ENCODE measurements around the gene PRR18. TPM values are rescaled to one million over a fixed set of nuclear protein-coding genes. Genes with fewer than 3 reads are reported as not detected.

The PRR18 gene
- total and polyA plus RNA-seq, 9 of the 15 experiments (the other 6 are each of a cell fraction or from before 2014, with no cell fraction given) = not detected

DNA sequence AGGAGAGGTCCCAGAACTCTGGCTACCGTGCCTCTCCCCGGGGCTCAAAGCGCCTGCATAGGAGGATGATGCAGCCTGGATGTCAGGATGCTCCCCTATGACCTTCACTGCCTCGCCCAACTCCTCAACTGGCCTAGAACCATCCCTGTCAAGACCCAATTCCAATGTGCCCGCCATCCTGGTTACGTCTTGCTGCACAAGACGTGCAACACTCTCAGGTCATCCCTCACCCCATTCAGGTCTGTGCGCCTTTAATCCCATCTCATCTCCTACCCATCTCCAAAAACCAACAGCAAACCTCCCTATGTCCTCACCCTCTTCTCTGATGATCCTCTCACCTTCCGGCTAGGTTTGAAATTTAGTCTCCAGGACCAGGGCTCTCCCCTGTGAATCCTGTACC, 30.7 kb upstream of the PRR18 start:
- 96% methylated on average over 9 of the region's 9 CpGs for WGBS (ENCODE audit: insufficient coverage, low coverage, missing lambda C conversion rate)
- Histone ChIP-seq H4K20me1 (replicated peaks; ENCODE audit: control insufficient read depth, insufficient read depth, low read length) (peaks cover 22% of the 10 kb centered on the region; the same call in 1 of the 2 replicates), H3K9me1 (ENCODE audit: control insufficient read depth, insufficient read depth, low read length) (peaks cover 17% of the 10 kb centered on the region), H3K9me3 (replicated peaks; ENCODE audit: control insufficient read depth, insufficient read depth, low read depth, low read length) (no peaks in the 10 kb centered on the region), H3K27me3 (ENCODE audit: control insufficient read depth in 2 of 2, insufficient read depth in 2 of 2, low read length in 2 of 2) (no peaks in the 10 kb centered on the region), H3K9ac (ENCODE audit: insufficient read depth in 1 of 2, low read depth in 2 of 2, low read length in 2 of 2) (no peak overlapping the region; a peak in 1 of 4 replicates), H3K4me3 (no peak overlapping the region), H3K36me3 (ENCODE audit: control insufficient read depth, insufficient read depth, low read length) (peaks cover 65% of the 10 kb centered on the region), H2AFZ (ENCODE audit: low read depth, low read length) (no peak overlapping the region), H3K27ac (ENCODE audit: extremely low read depth, low read depth, low read length) (no peak overlapping the region), H3K4me1 (replicated peaks in 1 of 2; ENCODE audit: control insufficient read depth in 2 of 2, insufficient read depth in 2 of 2, low read length in 2 of 2) (peaks cover 10 to 17% of the 10 kb centered on the region in 2 experiments; a peak in 4 of 5 replicates), H3K4me2 (ENCODE audit: insufficient read depth, low read length) (no peak overlapping the region), H3K79me2 (ENCODE audit: control insufficient read depth, insufficient read depth, low read length) (peaks cover 94% of the 10 kb centered on the region)
- no peak for FAIRE-seq
- intact Hi-C loops (cut with micrococcal nuclease) (no loop called here), in situ Hi-C loops (cut with MboI) (no loop called here)
- no peak for ATAC-seq
- POLR2A ChIA-PET = no interaction called here
- TF ChIP-seq ZC3H4 (CRISPR knock-in tag; IDR thresholded peaks at IDR 0.05; ENCODE audit: borderline replicate concordance) = no peak
- 0 out of 2 replicates have a peak, but pooled peaks have one; percentile 18 for TF ChIP-seq RBFOX2 (IDR thresholded peaks at IDR 0.05; ENCODE audit: low read depth, low read length)
- no TSS peak for BruUV-seq (replicated peaks)
- DNase-seq (ENCODE audit: extremely low read depth in 1 of 4, low spot score in 3 of 4) = peak in 1 of 4 experiments; percentile 9
- CTCF ChIA-PET (ENCODE audit: low intra/inter-chr PET ratio) = interaction anchor here (0.6 kb wide), 1 partner anchor 25 kb away, joined by 6 read pairs; no protein-coding TSS in a partner anchor

DNA sequence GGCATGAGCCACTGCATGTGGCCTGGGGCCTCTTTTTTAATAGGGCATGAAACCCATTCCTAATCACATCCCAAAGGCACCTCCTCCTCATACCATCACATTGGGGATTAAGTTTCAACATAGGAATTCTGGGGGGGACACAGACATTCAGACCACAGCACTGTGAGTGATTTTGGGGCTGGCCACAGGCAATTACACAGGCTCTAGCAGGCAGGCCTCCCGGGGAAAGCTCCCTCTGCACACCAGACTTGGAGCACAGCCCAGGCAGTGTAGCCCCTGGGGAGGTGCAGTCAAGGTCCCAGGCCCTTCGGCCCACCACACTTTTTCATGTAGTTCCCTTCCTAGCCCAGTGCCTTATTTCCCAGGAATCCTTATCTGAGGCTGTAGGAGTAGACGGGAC, 28.7 kb upstream of the PRR18 start:
- Histone ChIP-seq H3K4me3 (no peak overlapping the region), H3K27ac (ENCODE audit: extremely low read depth, low read depth, low read length) (no peak overlapping the region), H3K4me1 (replicated peaks in 1 of 2; ENCODE audit: control insufficient read depth in 2 of 2, insufficient read depth in 2 of 2, low read length in 2 of 2) (peaks cover 13 to 16% of the 10 kb centered on the region in 2 experiments; a peak in 4 of 5 replicates), H3K36me3 (ENCODE audit: control insufficient read depth, insufficient read depth, low read length) (peaks cover 66% of the 10 kb centered on the region), H3K27me3 (ENCODE audit: control insufficient read depth in 2 of 2, insufficient read depth in 2 of 2, low read length in 2 of 2) (no peaks in the 10 kb centered on the region), H3K9me1 (ENCODE audit: control insufficient read depth, insufficient read depth, low read length) (peaks cover 17% of the 10 kb centered on the region), H3K4me2 (ENCODE audit: insufficient read depth, low read length) (no peak overlapping the region), H3K9me3 (replicated peaks; ENCODE audit: control insufficient read depth, insufficient read depth, low read depth, low read length) (no peaks in the 10 kb centered on the region), H3K9ac (ENCODE audit: insufficient read depth in 1 of 2, low read depth in 2 of 2, low read length in 2 of 2) (no peak overlapping the region), H2AFZ (ENCODE audit: low read depth, low read length) (no peak overlapping the region), H4K20me1 (replicated peaks; ENCODE audit: control insufficient read depth, insufficient read depth, low read length) (peaks cover 34% of the 10 kb centered on the region; the same call in 1 of the 2 replicates), H3K79me2 (ENCODE audit: control insufficient read depth, insufficient read depth, low read length) (peaks cover 96% of the 10 kb centered on the region)
- BruUV-seq (replicated peaks) = no TSS peak
- WGBS (ENCODE audit: insufficient coverage, low coverage, missing lambda C conversion rate) = 92% methylated on average over 3 of the region's 3 CpGs
- intact Hi-C loops (cut with micrococcal nuclease) (no loop called here), in situ Hi-C loops (cut with MboI) (no loop called here)
- ChIA-PET CTCF (ENCODE audit: low intra/inter-chr PET ratio) (no interaction called here), POLR2A (interaction anchor here (1.2 to 1.3 kb wide), 2 partner anchors 20 to 26 kb away, joined by 3 to 4 read pairs; no protein-coding TSS in a partner anchor)
- no peak for DNase-seq (ENCODE audit: extremely low read depth in 1 of 4, low spot score in 3 of 4)
- TF ChIP-seq ZNF217 (CRISPR knock-in tag; IDR thresholded peaks at IDR 0.05) (no peak), RBFOX2 (IDR thresholded peaks at IDR 0.05; ENCODE audit: low read depth, low read length) (0 out of 2 replicates have a peak, but pooled peaks have one; percentile 23)
- no peak for ATAC-seq
- FAIRE-seq = no peak

All from K562 (cell line).